Right lobe of liver (tissue), 4 donors: Measurements from ENCODE around the gene CD200R1.

ENCODE experiments used
- CTCF ChIP-seq, 4 donors: fragments of 200-600 bp in 3 of 4; fragments of 450-650 bp in 1 of 4; IDR thresholded peaks; one replicate each; pipeline versions ENCODE4 v1.5.1 to v1.8.0; 2016 to 2022; ENCODE audit warnings: antibody characterized with exemption in 4 of 4, mild to moderate bottlenecking in 2 of 4
- POLR2A ChIP-seq: fragments of 450-650 bp; IDR thresholded peaks from one replicate; pipeline ENCODE4 v1.6.1; 2017; ENCODE audit warnings: antibody characterized with exemption, mild to moderate bottlenecking
- donor health status: DM: no; HTN: no; CAD: no.
- donor health status: DM: no; HTN: no; CAD: no.
- donor health status: DM: no; HTN: yes; CAD: no.

GRCh38 chr3:112925969-112926368 is 48.9 kb downstream of the CD200R1 start:
- TF ChIP-seq CTCF (IDR thresholded peaks at IDR 0.05): no peak
- no peak for TF ChIP-seq POLR2A
